Neural cell (in vitro differentiated cells): ENCODE results near the gene TMEM183A. TPM values are rescaled to one million over a fixed set of nuclear protein-coding genes. Genes with fewer than 3 reads are reported as not detected.

ENCODE experiments used
- H2AFZ ChIP-seq: fragments of 200-600, 300-800 bp; sonication (generic), shearing (Covaris generic); 2 replicates; pipeline ENCODE4 v1.6.0; 2014; ENCODE audit warnings: low read depth, mild to moderate bottlenecking, antibody characterized with exemption, low read length, moderate library complexity
- H3F3A ChIP-seq: fragments of 200-600 bp; shearing (Covaris generic); 2 replicates; pipeline ENCODE4 v1.6.1; 2016; ENCODE audit warnings: mild to moderate bottlenecking, moderate library complexity, mixed read lengths, antibody characterized with exemption, low read length; ENCODE audit not compliant: insufficient read depth, poor library complexity, severe bottlenecking
- H3K27ac ChIP-seq: fragments of 200-600, 300-800 bp; sonication (generic), shearing (Covaris generic); 2 replicates; pipeline ENCODE4 v1.5.1; 2014; ENCODE audit warnings: mild to moderate bottlenecking, low read length, moderate library complexity
- H3K27me3 ChIP-seq: fragments of 300-800, 200-600 bp; sonication (generic), shearing (Covaris generic); 2 replicates; pipeline ENCODE4 v1.6.0; 2014; ENCODE audit warnings: mild to moderate bottlenecking, low read depth, low read length, moderate library complexity; ENCODE audit not compliant: insufficient read depth
- H3K36me3 ChIP-seq: fragments of 300-800, 200-600 bp; sonication (generic), shearing (Covaris generic); 2 replicates; pipeline ENCODE4 v1.5.1; 2014; ENCODE audit warnings: mild to moderate bottlenecking, antibody characterized with exemption, low read length, moderate library complexity; ENCODE audit not compliant: insufficient read depth
- H3K4me2 ChIP-seq: fragments of 300-800, 200-600 bp; sonication (generic), shearing (Covaris generic); 2 replicates; pipeline ENCODE4 v1.6.0; 2014; ENCODE audit warnings: mild to moderate bottlenecking, low read length
- H3K4me3 ChIP-seq: fragments of 300-800, 200-600 bp; sonication (generic), shearing (Covaris generic); 2 replicates; pipeline ENCODE4 v1.5.1; 2014; ENCODE audit warnings: mild to moderate bottlenecking, low read length, moderate library complexity
- H3K79me2 ChIP-seq: fragments of 200-600 bp; shearing (Covaris generic); replicated peaks from 2 replicates; pipeline ENCODE4 v1.6.0; 2014; ENCODE audit warnings: mild to moderate bottlenecking, low read length, moderate library complexity; ENCODE audit not compliant: insufficient read depth
- H3K9ac ChIP-seq: fragments of 300-800, 200-600 bp; sonication (generic), shearing (Covaris generic); 2 replicates; pipeline ENCODE4 v1.6.1; 2016; ENCODE audit warnings: mild to moderate bottlenecking, low read length, mixed read lengths
- H3K9me2 ChIP-seq: fragments of 200-600 bp; shearing (Covaris generic); 2 replicates; pipeline ENCODE4 v1.6.1; 2016; ENCODE audit warnings: mild to moderate bottlenecking, low read length, mixed read lengths; ENCODE audit not compliant: insufficient read depth
- H3K9me3 ChIP-seq: fragments of 200-600, 300-800 bp; sonication (generic), shearing (Covaris generic); 2 replicates; pipeline ENCODE4 v1.6.1; 2016; ENCODE audit warnings: mild to moderate bottlenecking, mixed run types, low read length, moderate library complexity, mixed read lengths
- H4K20me1 ChIP-seq: fragments of 200-600 bp; shearing (Covaris generic); 2 replicates; pipeline ENCODE4 v1.6.1; 2016; ENCODE audit warnings: mild to moderate bottlenecking, mixed run types; ENCODE audit not compliant: insufficient read depth
- EP300 ChIP-seq: fragments of 450-650 bp; conservative IDR thresholded peaks from 2 replicates; pipeline ENCODE4 v1.6.1; 2014; ENCODE audit warnings: antibody characterized with exemption, mild to moderate bottlenecking, moderate library complexity; ENCODE audit not compliant: poor library complexity, severe bottlenecking
- EZH2 ChIP-seq: fragments of 200-600, 300-800 bp; shearing (Covaris generic), sonication (generic); IDR thresholded peaks from 2 replicates; pipeline ENCODE4 v1.6.1; 2014; ENCODE audit warnings: antibody characterized with exemption, low read length, borderline replicate concordance, mild to moderate bottlenecking; ENCODE audit not compliant: insufficient read depth, poor library complexity, severe bottlenecking
- MXI1 ChIP-seq: fragments of 450-650 bp; conservative IDR thresholded peaks from 2 replicates; pipeline ENCODE4 v1.6.1; 2014; ENCODE audit warnings: antibody characterized with exemption, mild to moderate bottlenecking; ENCODE audit not compliant: poor library complexity, severe bottlenecking
- POLR2AphosphoS5 ChIP-seq: IDR thresholded peaks from 2 replicates; pipeline ENCODE4 v1.6.1; 2012
- RAD21 ChIP-seq: fragments of 450-650 bp; conservative IDR thresholded peaks from 2 replicates; pipeline ENCODE4 v1.6.1; 2014; ENCODE audit warnings: antibody characterized with exemption, mild to moderate bottlenecking, moderate library complexity
- SMC3 ChIP-seq: fragments of 450-650 bp; conservative IDR thresholded peaks from 2 replicates; pipeline ENCODE4 v1.6.1; 2014; ENCODE audit warnings: antibody characterized with exemption, mild to moderate bottlenecking, moderate library complexity; ENCODE audit not compliant: poor library complexity
- TAF1 ChIP-seq: IDR thresholded peaks from 2 replicates; pipeline ENCODE4 v1.6.1; 2012; ENCODE audit warnings: low read depth
- polyA plus RNA-seq: library from polyadenylated mRNA; depleted of rRNA; stranded (reverse); fragments of >200 nt; gene quantifications from 2 replicates; pipeline ENCODE4 v1.2.3, GENCODE V29; 2014
- TF ChIP-seq, protein P1 (sequence below): IDR thresholded peaks from 2 replicates; pipeline ENCODE4 v1.6.1; 2012; ENCODE audit warnings: borderline replicate concordance
- TF ChIP-seq, protein P2 (sequence below): fragments of 450-650 bp; IDR thresholded peaks from 2 replicates; pipeline ENCODE4 v1.5.1; 2014; ENCODE audit warnings: antibody characterized with exemption, mild to moderate bottlenecking, moderate library complexity; ENCODE audit not compliant: poor library complexity, severe bottlenecking

TMEM183A gene
- polyA plus RNA-seq, 1 donor from 2014 or later: 237 TPM

DNA sequence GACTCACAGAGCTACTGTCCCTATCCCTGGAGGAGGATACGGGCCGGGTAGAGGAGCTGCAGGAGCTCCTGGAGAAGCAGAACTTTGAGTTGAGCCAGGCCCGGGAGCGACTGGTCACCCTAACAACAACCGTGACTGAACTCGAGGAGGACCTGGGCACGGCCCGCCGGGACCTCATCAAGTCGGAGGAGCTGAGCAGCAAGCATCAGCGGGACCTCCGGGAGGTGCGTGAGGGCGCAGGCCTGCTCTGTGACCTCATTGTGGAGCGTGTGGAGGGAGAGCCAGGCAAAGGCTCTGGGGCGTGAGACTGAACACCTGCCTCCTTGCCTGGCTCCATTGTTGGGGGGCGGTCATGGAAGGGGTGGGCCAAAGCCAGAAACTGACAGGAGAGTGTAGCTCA, 38.2 kb downstream of the TMEM183A start:
- Histone ChIP-seq H3F3A (no peaks in the 10 kb centered on the region), H3K27ac (no peak overlapping the region), H3K79me2 (no peaks in the 10 kb centered on the region), H3K4me2 (no peak overlapping the region), H3K27me3 (no peaks in the 10 kb centered on the region), H3K4me3 (no peak overlapping the region), H3K9me3 (no peaks in the 10 kb centered on the region), H3K9me2 (no peaks in the 10 kb centered on the region), H2AFZ (no peak overlapping the region), H3K9ac (no peak overlapping the region), H4K20me1 (no peaks in the 10 kb centered on the region), H3K36me3 (no peaks in the 10 kb centered on the region)
- no peak for TF ChIP-seq TAF1
- no peak for TF ChIP-seq MXI1
- TF ChIP-seq EP300: no peak
- TF ChIP-seq SMC3: no peak
- TF ChIP-seq POLR2AphosphoS5: no peak
- TF ChIP-seq, protein P1, sequence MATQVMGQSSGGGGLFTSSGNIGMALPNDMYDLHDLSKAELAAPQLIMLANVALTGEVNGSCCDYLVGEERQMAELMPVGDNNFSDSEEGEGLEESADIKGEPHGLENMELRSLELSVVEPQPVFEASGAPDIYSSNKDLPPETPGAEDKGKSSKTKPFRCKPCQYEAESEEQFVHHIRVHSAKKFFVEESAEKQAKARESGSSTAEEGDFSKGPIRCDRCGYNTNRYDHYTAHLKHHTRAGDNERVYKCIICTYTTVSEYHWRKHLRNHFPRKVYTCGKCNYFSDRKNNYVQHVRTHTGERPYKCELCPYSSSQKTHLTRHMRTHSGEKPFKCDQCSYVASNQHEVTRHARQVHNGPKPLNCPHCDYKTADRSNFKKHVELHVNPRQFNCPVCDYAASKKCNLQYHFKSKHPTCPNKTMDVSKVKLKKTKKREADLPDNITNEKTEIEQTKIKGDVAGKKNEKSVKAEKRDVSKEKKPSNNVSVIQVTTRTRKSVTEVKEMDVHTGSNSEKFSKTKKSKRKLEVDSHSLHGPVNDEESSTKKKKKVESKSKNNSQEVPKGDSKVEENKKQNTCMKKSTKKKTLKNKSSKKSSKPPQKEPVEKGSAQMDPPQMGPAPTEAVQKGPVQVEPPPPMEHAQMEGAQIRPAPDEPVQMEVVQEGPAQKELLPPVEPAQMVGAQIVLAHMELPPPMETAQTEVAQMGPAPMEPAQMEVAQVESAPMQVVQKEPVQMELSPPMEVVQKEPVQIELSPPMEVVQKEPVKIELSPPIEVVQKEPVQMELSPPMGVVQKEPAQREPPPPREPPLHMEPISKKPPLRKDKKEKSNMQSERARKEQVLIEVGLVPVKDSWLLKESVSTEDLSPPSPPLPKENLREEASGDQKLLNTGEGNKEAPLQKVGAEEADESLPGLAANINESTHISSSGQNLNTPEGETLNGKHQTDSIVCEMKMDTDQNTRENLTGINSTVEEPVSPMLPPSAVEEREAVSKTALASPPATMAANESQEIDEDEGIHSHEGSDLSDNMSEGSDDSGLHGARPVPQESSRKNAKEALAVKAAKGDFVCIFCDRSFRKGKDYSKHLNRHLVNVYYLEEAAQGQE: no peak

DNA sequence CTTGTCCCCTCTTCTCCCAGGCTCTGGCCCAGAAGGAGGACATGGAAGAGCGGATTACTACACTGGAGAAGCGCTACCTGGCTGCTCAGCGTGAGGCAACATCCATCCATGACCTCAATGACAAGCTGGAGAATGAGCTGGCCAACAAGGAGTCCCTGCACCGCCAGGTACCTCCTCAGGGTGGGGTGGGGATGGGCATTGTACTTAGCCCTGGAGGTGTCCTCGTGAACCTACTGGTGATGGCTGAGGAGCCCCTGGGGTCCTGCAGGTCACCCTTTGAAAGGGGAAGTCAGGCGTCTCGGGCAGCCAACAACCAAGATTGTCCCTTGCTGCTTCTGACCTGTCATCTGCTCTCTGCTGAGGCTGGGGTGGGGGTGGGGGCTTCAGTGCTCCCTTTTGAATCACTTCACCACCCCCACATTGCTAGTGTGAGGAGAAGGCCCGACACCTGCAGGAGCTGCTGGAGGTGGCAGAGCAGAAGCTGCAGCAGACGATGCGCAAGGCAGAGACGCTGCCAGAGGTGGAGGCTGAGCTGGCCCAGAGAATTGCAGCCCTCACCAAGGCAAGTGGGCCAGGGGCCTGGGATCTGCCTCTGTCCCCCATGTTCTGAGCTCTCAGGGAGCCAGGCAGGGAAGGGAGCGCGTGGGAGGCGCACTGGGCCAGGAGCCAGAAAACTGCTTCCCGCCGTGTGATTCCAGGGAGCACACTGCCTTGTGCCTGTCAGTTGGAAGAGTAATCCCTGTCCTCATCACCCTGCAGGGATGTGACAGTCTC, 38.8 kb downstream of the TMEM183A start:
- H4K20me1 ChIP-seq: no peaks in the 10 kb centered on the region
- H3K27ac ChIP-seq: no peak overlapping the region
- no peaks in the 10 kb centered on the region for H3F3A ChIP-seq
- no peaks in the 10 kb centered on the region for H3K79me2 ChIP-seq
- no peak overlapping the region for H3K4me2 ChIP-seq
- no peak overlapping the region for H3K9ac ChIP-seq
- TF ChIP-seq, protein P2, sequence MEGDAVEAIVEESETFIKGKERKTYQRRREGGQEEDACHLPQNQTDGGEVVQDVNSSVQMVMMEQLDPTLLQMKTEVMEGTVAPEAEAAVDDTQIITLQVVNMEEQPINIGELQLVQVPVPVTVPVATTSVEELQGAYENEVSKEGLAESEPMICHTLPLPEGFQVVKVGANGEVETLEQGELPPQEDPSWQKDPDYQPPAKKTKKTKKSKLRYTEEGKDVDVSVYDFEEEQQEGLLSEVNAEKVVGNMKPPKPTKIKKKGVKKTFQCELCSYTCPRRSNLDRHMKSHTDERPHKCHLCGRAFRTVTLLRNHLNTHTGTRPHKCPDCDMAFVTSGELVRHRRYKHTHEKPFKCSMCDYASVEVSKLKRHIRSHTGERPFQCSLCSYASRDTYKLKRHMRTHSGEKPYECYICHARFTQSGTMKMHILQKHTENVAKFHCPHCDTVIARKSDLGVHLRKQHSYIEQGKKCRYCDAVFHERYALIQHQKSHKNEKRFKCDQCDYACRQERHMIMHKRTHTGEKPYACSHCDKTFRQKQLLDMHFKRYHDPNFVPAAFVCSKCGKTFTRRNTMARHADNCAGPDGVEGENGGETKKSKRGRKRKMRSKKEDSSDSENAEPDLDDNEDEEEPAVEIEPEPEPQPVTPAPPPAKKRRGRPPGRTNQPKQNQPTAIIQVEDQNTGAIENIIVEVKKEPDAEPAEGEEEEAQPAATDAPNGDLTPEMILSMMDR: no peak
- TF ChIP-seq EZH2: no peak
- no peak for TF ChIP-seq TAF1
- TF ChIP-seq SMC3: no peak
- no peak for TF ChIP-seq RAD21
- TF ChIP-seq, protein P1: no peak
- TF ChIP-seq POLR2AphosphoS5: no peak
- no peak for TF ChIP-seq EP300
- no peak for TF ChIP-seq MXI1
- no peaks in the 10 kb centered on the region for H3K27me3 ChIP-seq
- H2AFZ ChIP-seq: no peak overlapping the region
- H3K9me3 ChIP-seq: no peaks in the 10 kb centered on the region
- no peak overlapping the region for H3K4me3 ChIP-seq
- H3K9me2 ChIP-seq: no peaks in the 10 kb centered on the region
- H3K36me3 ChIP-seq: no peaks in the 10 kb centered on the region
